OCI-LY3 (cell line): ENCODE results near the gene SLC35F3.

Experiments used
- H2AFZ ChIP-seq: fragments of 200-600, 300-600 bp; shearing (Covaris generic); 2 replicates; pipeline ENCODE4 v1.6.0; 2014; ENCODE audit warnings: antibody characterized with exemption, low read depth, low read length
- H3K27ac ChIP-seq: fragments of 200-600, 300-600 bp; sonication (generic); 2 replicates; pipeline ENCODE4 v1.5.1; 2014; ENCODE audit warnings: mild to moderate bottlenecking, low read length, moderate library complexity, mixed read lengths
- H3K27me3 ChIP-seq: fragments of 200-600, 300-600 bp; sonication (generic); 2 replicates; pipeline ENCODE4 v1.6.1; 2014; ENCODE audit warnings: low read depth, low read length, mixed read lengths
- H3K36me3 ChIP-seq: fragments of 200-600, 300-600 bp; sonication (generic); replicated peaks from 2 replicates; pipeline ENCODE3; 2014; ENCODE audit warnings: low read depth, low read length, mixed read lengths
- H3K4me1 ChIP-seq: fragments of 300-600, 200-600 bp; sonication (generic); 2 replicates; pipeline ENCODE4 v1.6.1; 2014; ENCODE audit warnings: low read length, mixed read lengths
- H3K4me2 ChIP-seq: fragments of 200-600, 300-600 bp; sonication (generic); 2 replicates; pipeline ENCODE4 v1.6.1; 2014; ENCODE audit warnings: low read length, mixed read lengths
- H3K4me3 ChIP-seq: fragments of 300-600, 200-600 bp; sonication (generic); 2 replicates; pipeline ENCODE4 v1.5.1; 2014; ENCODE audit warnings: antibody characterized with exemption, mild to moderate bottlenecking, low read length, moderate library complexity
- H3K79me2 ChIP-seq: fragments of 300-600, 200-600 bp; shearing (Covaris generic); 2 replicates; pipeline ENCODE4 v1.6.1; 2014; ENCODE audit warnings: mild to moderate bottlenecking, low read length, mixed read lengths
- H3K9ac ChIP-seq: fragments of 300-600, 200-600 bp; shearing (Covaris generic); 2 replicates; pipeline ENCODE4 v1.6.0; 2014; ENCODE audit warnings: mild to moderate bottlenecking, low read length, moderate library complexity
- H3K9me3 ChIP-seq: fragments of 200-600, 300-600 bp; shearing (Covaris generic); 2 replicates; pipeline ENCODE4 v1.6.1; 2014; ENCODE audit warnings: low read length, mixed read lengths; ENCODE audit not compliant: insufficient read depth
- H4K20me1 ChIP-seq: fragments of 200-600, 300-600 bp; sonication (generic); 2 replicates; pipeline ENCODE4 v1.6.1; 2016; ENCODE audit warnings: low read length, mixed read lengths; ENCODE audit not compliant: insufficient read depth
- EZH2phosphoT487 ChIP-seq: fragments of 200-600 bp; shearing (Covaris generic); IDR thresholded peaks from 2 replicates; pipeline ENCODE4 v1.6.1; 2018; ENCODE audit warnings: antibody characterized with exemption, mixed run types, low read depth
- TF ChIP-seq, protein P1 (sequence below): fragments of 200-600, 300-600 bp; sonication (generic); IDR thresholded peaks from 2 replicates; pipeline ENCODE4 v1.5.1; 2014; ENCODE audit warnings: antibody characterized with exemption, low read length, low read depth

The SLC35F3 gene

DNA sequence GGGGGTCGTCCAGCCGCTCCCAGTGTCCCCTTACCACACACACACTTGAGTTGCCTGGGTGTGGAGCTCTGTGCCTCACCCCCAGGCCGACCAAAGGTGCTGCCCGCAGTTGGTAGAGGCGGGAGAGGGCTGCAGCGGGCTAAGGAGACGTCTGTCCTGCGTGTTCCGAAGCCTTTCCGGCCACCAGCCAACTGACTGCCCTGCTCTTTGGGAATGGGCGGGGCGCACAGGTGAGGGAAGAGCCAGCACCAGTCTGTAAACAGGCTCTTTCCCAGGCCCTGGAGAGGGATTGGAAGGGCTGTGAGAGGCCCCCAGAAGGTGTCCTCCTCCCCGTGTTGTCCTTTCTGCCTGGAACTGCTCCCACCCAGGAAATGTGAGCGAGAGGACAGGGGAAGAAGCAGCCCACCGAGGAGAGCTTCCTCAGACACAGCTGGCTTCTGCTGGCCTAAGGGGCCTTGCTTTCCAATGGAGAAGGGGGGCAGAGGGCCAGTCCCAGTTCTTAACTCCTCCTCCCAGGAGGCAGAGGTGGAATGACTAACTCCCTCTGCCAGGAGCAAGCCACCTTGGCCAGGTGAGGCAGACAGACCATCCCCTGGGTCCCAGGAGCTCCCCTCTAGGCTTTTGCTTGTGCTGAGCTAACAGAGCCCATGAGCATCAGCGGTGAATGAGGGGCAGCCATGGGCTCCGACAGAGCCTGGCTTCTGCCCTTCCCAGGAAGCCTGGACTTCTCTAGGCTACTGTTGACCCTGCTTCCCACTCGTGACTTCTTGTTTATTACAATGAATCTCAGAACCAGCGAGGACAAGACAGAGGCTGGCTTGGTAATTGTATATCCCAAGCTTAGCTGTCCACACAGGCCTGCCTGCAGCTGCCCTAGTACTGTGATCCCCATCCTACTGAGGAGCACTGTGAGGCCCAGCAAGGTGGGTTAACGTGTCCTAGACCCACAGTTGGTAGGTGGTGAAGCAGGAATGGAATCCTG, 310.7 kb downstream of the SLC35F3 start:
- Histone ChIP-seq H3K79me2 (no peaks in the 10 kb centered on the region), H2AFZ (no peak overlapping the region), H3K9ac (no peak overlapping the region), H3K27ac (no peak overlapping the region), H4K20me1 (no peaks in the 10 kb centered on the region), H3K4me3 (no peak overlapping the region), H3K36me3 (peaks cover 3% of the 10 kb centered on the region), H3K4me2 (no peak overlapping the region), H3K4me1 (peaks cover 31% of the 10 kb centered on the region), H3K27me3 (no peaks in the 10 kb centered on the region), H3K9me3 (peaks cover 5% of the 10 kb centered on the region)
- TF ChIP-seq EZH2phosphoT487, result no peak
- TF ChIP-seq, protein P1, sequence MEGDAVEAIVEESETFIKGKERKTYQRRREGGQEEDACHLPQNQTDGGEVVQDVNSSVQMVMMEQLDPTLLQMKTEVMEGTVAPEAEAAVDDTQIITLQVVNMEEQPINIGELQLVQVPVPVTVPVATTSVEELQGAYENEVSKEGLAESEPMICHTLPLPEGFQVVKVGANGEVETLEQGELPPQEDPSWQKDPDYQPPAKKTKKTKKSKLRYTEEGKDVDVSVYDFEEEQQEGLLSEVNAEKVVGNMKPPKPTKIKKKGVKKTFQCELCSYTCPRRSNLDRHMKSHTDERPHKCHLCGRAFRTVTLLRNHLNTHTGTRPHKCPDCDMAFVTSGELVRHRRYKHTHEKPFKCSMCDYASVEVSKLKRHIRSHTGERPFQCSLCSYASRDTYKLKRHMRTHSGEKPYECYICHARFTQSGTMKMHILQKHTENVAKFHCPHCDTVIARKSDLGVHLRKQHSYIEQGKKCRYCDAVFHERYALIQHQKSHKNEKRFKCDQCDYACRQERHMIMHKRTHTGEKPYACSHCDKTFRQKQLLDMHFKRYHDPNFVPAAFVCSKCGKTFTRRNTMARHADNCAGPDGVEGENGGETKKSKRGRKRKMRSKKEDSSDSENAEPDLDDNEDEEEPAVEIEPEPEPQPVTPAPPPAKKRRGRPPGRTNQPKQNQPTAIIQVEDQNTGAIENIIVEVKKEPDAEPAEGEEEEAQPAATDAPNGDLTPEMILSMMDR, result no peak

DNA sequence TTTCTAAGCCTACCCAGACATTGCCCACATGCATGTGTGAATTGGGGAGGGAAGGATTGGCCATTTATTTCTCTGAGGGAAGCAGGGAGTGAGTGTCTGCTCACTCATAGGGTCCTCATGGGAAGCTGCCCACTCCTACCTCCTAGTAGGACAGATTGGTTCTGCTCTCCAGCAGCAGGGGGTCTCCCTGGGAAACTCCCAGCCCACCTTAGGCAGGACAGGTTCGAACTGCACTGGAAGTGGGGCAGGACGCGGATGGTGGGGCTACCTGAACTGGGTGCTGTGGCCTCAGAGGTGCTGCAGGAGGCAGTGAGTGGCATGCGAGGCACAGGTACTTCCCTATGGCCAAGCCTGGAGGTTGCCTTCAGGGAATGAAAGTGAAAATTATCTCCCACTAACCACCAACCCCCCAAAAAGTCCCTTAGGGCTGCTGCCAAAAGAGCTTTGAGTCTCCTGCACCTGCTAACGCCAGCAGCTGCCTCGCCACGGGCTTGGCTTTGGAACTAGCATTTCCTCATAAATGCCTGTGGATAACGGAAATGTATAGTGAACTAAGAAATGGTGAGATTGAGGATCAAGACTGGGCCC, 311.7 kb downstream of the SLC35F3 start:
- H2AFZ ChIP-seq, result no peak overlapping the region
- H3K36me3 ChIP-seq, result peaks cover 3% of the 10 kb centered on the region
- no peaks in the 10 kb centered on the region for H3K79me2 ChIP-seq
- H3K4me1 ChIP-seq, result peaks cover 31% of the 10 kb centered on the region
- no peaks in the 10 kb centered on the region for H4K20me1 ChIP-seq
- H3K27me3 ChIP-seq, result peaks cover 10% of the 10 kb centered on the region
- no peak overlapping the region for H3K9ac ChIP-seq
- H3K27ac ChIP-seq, result no peak overlapping the region
- H3K4me2 ChIP-seq, result peak overlapping the region; percentile 52
- peak overlapping the region; percentile 16; the same call in 1 of the 2 replicates for H3K4me3 ChIP-seq
- TF ChIP-seq, protein P1, result peak; percentile 29
- no peak for TF ChIP-seq EZH2phosphoT487
- H3K9me3 ChIP-seq, result peaks cover 5% of the 10 kb centered on the region

DNA sequence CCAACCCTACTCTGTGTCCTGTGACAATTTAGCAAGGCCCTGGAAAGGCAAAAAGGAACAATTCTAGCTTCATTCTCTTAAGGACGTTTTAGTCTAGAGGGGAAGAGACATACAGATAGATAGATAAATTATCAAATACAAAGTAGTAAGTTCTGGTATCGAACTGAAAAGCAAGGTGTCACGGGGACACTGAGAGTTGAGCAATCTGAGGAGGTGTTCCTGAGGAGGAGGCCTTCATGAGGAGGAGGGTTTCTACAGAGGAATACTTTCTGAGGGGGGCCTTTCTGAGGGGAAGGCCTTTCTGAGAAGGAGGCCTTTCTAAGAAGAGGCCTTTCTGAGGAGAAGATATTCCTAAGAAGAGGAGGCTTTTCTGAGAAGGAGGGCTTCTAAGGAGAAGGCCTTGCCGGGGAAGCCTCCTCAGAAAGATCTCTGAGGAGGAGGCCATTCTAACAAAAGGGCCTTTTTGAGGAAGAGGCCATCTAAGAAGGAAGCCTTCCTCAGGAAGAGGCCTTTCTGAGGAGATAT, 312.9 kb downstream of the SLC35F3 start:
- Histone ChIP-seq H3K4me2 (no peak overlapping the region), H3K27me3 (peaks cover 22% of the 10 kb centered on the region), H3K27ac (no peak overlapping the region), H3K36me3 (no peaks in the 10 kb centered on the region), H4K20me1 (no peaks in the 10 kb centered on the region), H2AFZ (no peak overlapping the region), H3K4me1 (peaks cover 31% of the 10 kb centered on the region), H3K9me3 (peaks cover under 1% of the 10 kb centered on the region; the same call in 1 of the 2 replicates), H3K79me2 (no peaks in the 10 kb centered on the region), H3K4me3 (no peak overlapping the region), H3K9ac (no peak overlapping the region)
- no peak for TF ChIP-seq EZH2phosphoT487
- TF ChIP-seq, protein P1, result no peak

DNA sequence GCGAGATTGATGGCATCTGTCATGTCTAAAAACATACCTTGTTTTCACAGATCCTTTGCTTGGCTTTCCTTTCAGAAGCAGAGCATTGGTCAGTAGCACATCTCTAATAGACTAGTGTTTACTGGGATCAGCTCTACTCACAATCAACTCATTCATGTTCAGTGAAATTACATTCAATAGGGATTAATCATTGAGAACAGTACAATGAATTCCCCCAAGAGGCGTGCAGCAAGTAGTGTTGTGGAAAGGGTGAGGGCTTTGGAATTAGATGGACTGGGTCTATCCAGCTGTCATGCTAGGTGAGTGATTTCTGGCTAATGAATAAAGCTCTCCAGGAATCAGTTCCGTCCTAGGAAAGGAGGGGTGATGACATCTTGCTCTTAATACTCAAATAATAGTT, 313.6 kb downstream of the SLC35F3 start:
- no peaks in the 10 kb centered on the region for H3K9me3 ChIP-seq
- H4K20me1 ChIP-seq, result no peaks in the 10 kb centered on the region
- H3K27ac ChIP-seq, result no peak overlapping the region
- no peak overlapping the region for H3K4me3 ChIP-seq
- H3K79me2 ChIP-seq, result no peaks in the 10 kb centered on the region
- H3K36me3 ChIP-seq, result no peaks in the 10 kb centered on the region
- no peak overlapping the region for H2AFZ ChIP-seq
- H3K4me2 ChIP-seq, result no peak overlapping the region
- no peak overlapping the region for H3K9ac ChIP-seq
- TF ChIP-seq, protein P1, result no peak
- TF ChIP-seq EZH2phosphoT487, result no peak
- H3K4me1 ChIP-seq, result peaks cover 28% of the 10 kb centered on the region
- H3K27me3 ChIP-seq, result peaks cover 27% of the 10 kb centered on the region
